ENCODE data around the gene C1orf74.

GRCh38 chr1:209758400-209758799 is 26.0 kb downstream of the C1orf74 start:
- TF ChIP-seq GABPA (IDR thresholded peaks at IDR 0.05; ENCODE audit: low read depth) (no peak), YY1 (IDR thresholded peaks at IDR 0.05; ENCODE audit: low read depth) (no peak), EP300 (IDR thresholded peaks at IDR 0.05; ENCODE audit: borderline replicate concordance in 1 of 2, low read depth in 1 of 2, low read length in 1 of 2) (no peak), CTCF (IDR thresholded peaks at IDR 0.05) (no peak), REST (IDR thresholded peaks at IDR 0.05; ENCODE audit: low read depth, low read length) (no peak), TEAD4 (IDR thresholded peaks at IDR 0.05; ENCODE audit: borderline replicate concordance, insufficient read depth) (no peak), NRF1 (IDR thresholded peaks at IDR 0.05; ENCODE audit: low read depth, low read length) (no peak), TAF1 (IDR thresholded peaks at IDR 0.05; ENCODE audit: borderline replicate concordance, low read depth, low read length) (no peak), RFX5 (IDR thresholded peaks at IDR 0.05; ENCODE audit: low read length) (no peak), SIN3A (IDR thresholded peaks at IDR 0.05; ENCODE audit: borderline replicate concordance, low read depth, low read length) (no peak), RCOR1 (IDR thresholded peaks at IDR 0.05; ENCODE audit: low read length) (no peak), MXI1 (IDR thresholded peaks at IDR 0.05; ENCODE audit: low read depth, low read length) (no peak)
